HCT116 (cell line): ENCODE data around the gene CCDC154. TPM values are rescaled to one million over a fixed set of nuclear protein-coding genes. Genes with fewer than 3 reads are reported as not detected.

ENCODE experiments used
- ATAC-seq: fragments of 200-7000 bp; cut with Tn5 transposase; 2 replicates; pipeline ENCODE4 v1.9.1; 2020; ENCODE audit warnings: mild to moderate bottlenecking, moderate library complexity
- BruUV-seq: library from RNA; stranded (reverse); fragments of 400-500 nt; replicated peaks from 2 replicates; lab custom pipeline; 2021; lab: Mats Ljungman, UMichigan
- CTCF ChIA-PET: fragments of 300-600 bp; sonication (Branson Sonifier 250); formaldehyde crosslinking; loops from one replicate; lab custom pipeline; 2021; ENCODE audit warnings: antibody characterized with exemption; lab: Charles Lee
- POLR2A ChIA-PET: fragments of 300-600, 350-600 bp; sonication (Branson Sonifier 250); formaldehyde crosslinking; loops from one replicate; lab custom pipeline; 2021; ENCODE audit warnings: antibody characterized with exemption; lab: Charles Lee
- RAD21 ChIA-PET, 2 experiments: fragments of 300-600 bp; sonication (Branson Sonifier 250); formaldehyde crosslinking; loops; one replicate each; lab custom pipeline; 2023; ENCODE audit warnings: low total read pairs in 2 of 2; ENCODE audit not compliant: uncharacterized antibody in 2 of 2, unreplicated experiment in 2 of 2, low non-redundant PET in 1 of 2; lab: Charles Lee
- DNase-seq: peaks from one replicate; pipeline ENCODE4 v3.0.0-alpha.2; 2010; ENCODE audit warnings: low read depth, low spot score
- H2AFZ ChIP-seq: fragments of 200-600 bp; shearing (Covaris generic), sonication (generic); 2 replicates; pipeline ENCODE4 v1.6.1; 2017; ENCODE audit warnings: low read depth, mixed run types, mixed read lengths, antibody characterized with exemption, low read length; ENCODE audit not compliant: poor library complexity, severe bottlenecking
- H3K27ac ChIP-seq: 2 replicates; pipeline ENCODE4 v1.5.1; 2012; ENCODE audit warnings: low read depth, low read length
- H3K27me3 ChIP-seq: fragments of 200-600 bp; sonication (generic); 2 replicates; pipeline ENCODE4 v1.6.1; 2016; ENCODE audit warnings: mixed run types, low read length, mixed read lengths; ENCODE audit not compliant: insufficient read depth
- H3K36me3 ChIP-seq, 2 experiments: fragments of 200-500 bp in 1 of 2; fragments of 200-600 bp in 1 of 2; sonication (Bioruptor generic) in 1 of 2; sonication (generic) in 1 of 2; 2 replicates each; pipeline versions ENCODE4 v1.5.1 to v1.6.1; 2014 to 2016; ENCODE audit warnings: low read length in 2 of 2, inconsistent platforms in 1 of 2, mixed read lengths in 1 of 2, mixed run types in 1 of 2; ENCODE audit not compliant: insufficient read depth in 2 of 2, control insufficient read depth in 1 of 2
- H3K4me1 ChIP-seq, 2 experiments: fragments of 200-600 bp in 1 of 2; sonication (generic) in 1 of 2; 2 replicates each; pipeline versions ENCODE4 v1.5.1 to v1.6.1; 2012 to 2017; ENCODE audit warnings: low read length in 2 of 2, inconsistent platforms in 1 of 2, mild to moderate bottlenecking in 1 of 2, mixed read lengths in 1 of 2, mixed run types in 1 of 2, moderate library complexity in 1 of 2; ENCODE audit not compliant: insufficient read depth in 2 of 2, control insufficient read depth in 1 of 2
- H3K4me2 ChIP-seq: fragments of 200-600 bp; sonication (generic); 2 replicates; pipeline ENCODE4 v1.6.1; 2017; ENCODE audit warnings: mixed run types, low read length, mixed read lengths
- H3K4me3 ChIP-seq, 2 experiments: fragments of 200-600 bp in 1 of 2; sonication (generic) in 1 of 2; replicated peaks in 1 of 2; 2 replicates each; pipeline ENCODE4 v1.5.1; 2011 to 2016; ENCODE audit warnings: low read length in 2 of 2, control low read depth in 1 of 2, low read depth in 1 of 2, mild to moderate bottlenecking in 1 of 2, mixed read lengths in 1 of 2, mixed run types in 1 of 2
- H3K79me2 ChIP-seq: fragments of 200-600 bp; sonication (generic); 2 replicates; pipeline ENCODE4 v1.6.1; 2017; ENCODE audit warnings: mild to moderate bottlenecking, mixed run types, low read length, moderate library complexity, mixed read lengths; ENCODE audit not compliant: insufficient read depth
- H3K9ac ChIP-seq: fragments of 200-600 bp; sonication (generic); 2 replicates; pipeline ENCODE4 v1.6.1; 2016; ENCODE audit warnings: low read length, mixed read lengths
- H3K9me2 ChIP-seq: fragments of 200-600 bp; sonication (generic), shearing (Covaris generic); 2 replicates; pipeline ENCODE4 v1.6.1; 2017; ENCODE audit warnings: mixed run types, mild to moderate bottlenecking, moderate library complexity; ENCODE audit not compliant: insufficient read depth
- H3K9me3 ChIP-seq, 2 experiments: fragments of 200-500 bp in 1 of 2; fragments of 200-600 bp in 1 of 2; sonication (Bioruptor generic) in 1 of 2; sonication (generic) in 1 of 2; 2 replicates each; pipeline ENCODE4 v1.6.1; 2014 to 2017; ENCODE audit warnings: low read length in 2 of 2, mixed read lengths in 2 of 2, inconsistent platforms in 1 of 2, low read depth in 1 of 2, mild to moderate bottlenecking in 1 of 2, mixed run types in 1 of 2, moderate library complexity in 1 of 2; ENCODE audit not compliant: control insufficient read depth in 1 of 2, insufficient read depth in 1 of 2
- H4K20me1 ChIP-seq: fragments of 200-600 bp; sonication (generic), shearing (Covaris generic); 2 replicates; pipeline ENCODE4 v1.6.1; 2017; ENCODE audit warnings: mixed run types, mild to moderate bottlenecking, moderate library complexity; ENCODE audit not compliant: insufficient read depth
- CBX3 ChIP-seq: IDR thresholded peaks from 2 replicates; pipeline ENCODE4 v1.6.1; 2012; ENCODE audit warnings: low read depth
- CEBPB ChIP-seq: IDR thresholded peaks from 2 replicates; pipeline ENCODE4 v1.6.1; 2012; ENCODE audit warnings: low read depth
- EGR1 ChIP-seq: IDR thresholded peaks from 2 replicates; pipeline ENCODE4 v1.6.1; 2012; ENCODE audit warnings: low read depth
- ELF1 ChIP-seq: IDR thresholded peaks from 2 replicates; pipeline ENCODE4 v1.6.1; 2012; ENCODE audit warnings: low read depth, borderline replicate concordance
- EZH2 ChIP-seq: fragments of 200-600 bp; sonication (generic); IDR thresholded peaks from 2 replicates; pipeline ENCODE4 v1.6.1; 2017; ENCODE audit warnings: antibody characterized with exemption, mixed run types
- EZH2phosphoT487 ChIP-seq: fragments of 200-600 bp; IDR thresholded peaks from 2 replicates; pipeline ENCODE4 v1.6.1; 2018; ENCODE audit warnings: antibody characterized with exemption, borderline replicate concordance
- FOSL1 ChIP-seq: IDR thresholded peaks from 2 replicates; pipeline ENCODE4 v1.6.1; 2012; ENCODE audit warnings: low read depth
- JUND ChIP-seq: IDR thresholded peaks from 2 replicates; pipeline ENCODE4 v1.6.1; 2012
- MAX ChIP-seq: IDR thresholded peaks from 2 replicates; pipeline ENCODE4 v1.6.1; 2012
- POLR2A ChIP-seq: IDR thresholded peaks from 2 replicates; pipeline ENCODE4 v1.7.0; 2011; ENCODE audit warnings: borderline replicate concordance; ENCODE audit not compliant: insufficient read depth, insufficient read length; ENCODE audit errors: extremely low read depth
- POLR2AphosphoS5 ChIP-seq: IDR thresholded peaks from 2 replicates; pipeline ENCODE4 v1.6.1; 2011; ENCODE audit warnings: mild to moderate bottlenecking, low read depth, low read length, moderate library complexity
- SIN3A ChIP-seq: IDR thresholded peaks from 2 replicates; pipeline ENCODE4 v1.6.1; 2012; ENCODE audit warnings: low read depth
- SP1 ChIP-seq: IDR thresholded peaks from 2 replicates; pipeline ENCODE4 v1.6.1; 2012; ENCODE audit warnings: low read depth
- SRF ChIP-seq: IDR thresholded peaks from 2 replicates; pipeline ENCODE4 v1.6.1; 2012; ENCODE audit warnings: low read depth
- YY1 ChIP-seq: IDR thresholded peaks from 2 replicates; pipeline ENCODE4 v1.6.1; 2011; ENCODE audit warnings: low read length, low read depth, moderate library complexity, mild to moderate bottlenecking; ENCODE audit not compliant: insufficient replicate concordance; ENCODE audit errors: extremely low read depth
- ZFX ChIP-seq: fragments of 450-650 bp; IDR thresholded peaks from 2 replicates; pipeline ENCODE4 v1.6.1; 2017
- ZNF274 ChIP-seq: fragments of 200-500 bp; sonication (Bioruptor generic); IDR thresholded peaks from 2 replicates; pipeline ENCODE4 v1.6.1; 2014; ENCODE audit warnings: mild to moderate bottlenecking, low read depth, low read length, inconsistent platforms
- intact Hi-C: fragments of 100-400 bp; cut with micrococcal nuclease; formaldehyde crosslinking; loops from 2 replicates; pipeline ENCODE4 v1.10.0; 2022
- total RNA-seq: library from RNA; stranded (reverse); gene quantifications from one replicate; pipeline ENCODE4 v1.2.1, GENCODE V29; 2021; ENCODE audit not compliant: unreplicated experiment
- TF ChIP-seq, protein P1 (sequence below): IDR thresholded peaks from 2 replicates; pipeline ENCODE4 v1.6.1; 2012
- TF ChIP-seq, protein P2 (sequence below): IDR thresholded peaks from 2 replicates; pipeline ENCODE4 v1.6.1; 2012; ENCODE audit warnings: low read depth

CCDC154 gene
- total RNA-seq, 1 experiment from 2014 or later: 1.7 TPM

GRCh38 chr16:1442697-1443096 lies 1.7 kb downstream of the CCDC154 start:
- TF ChIP-seq CBX3 (no peak), SRF (no peak), ZFX (no peak), MAX (no peak), EGR1 (no peak), EZH2 (no peak), SP1 (no peak), FOSL1 (no peak), ELF1 (no peak), POLR2AphosphoS5 (no peak), ZNF274 (no peak), SIN3A (no peak), JUND (no peak), EZH2phosphoT487 (no peak), POLR2A (no peak), YY1 (no peak), CEBPB (no peak)
- TF ChIP-seq, protein P1, sequence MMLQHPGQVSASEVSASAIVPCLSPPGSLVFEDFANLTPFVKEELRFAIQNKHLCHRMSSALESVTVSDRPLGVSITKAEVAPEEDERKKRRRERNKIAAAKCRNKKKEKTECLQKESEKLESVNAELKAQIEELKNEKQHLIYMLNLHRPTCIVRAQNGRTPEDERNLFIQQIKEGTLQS: no peak
- TF ChIP-seq, protein P2, sequence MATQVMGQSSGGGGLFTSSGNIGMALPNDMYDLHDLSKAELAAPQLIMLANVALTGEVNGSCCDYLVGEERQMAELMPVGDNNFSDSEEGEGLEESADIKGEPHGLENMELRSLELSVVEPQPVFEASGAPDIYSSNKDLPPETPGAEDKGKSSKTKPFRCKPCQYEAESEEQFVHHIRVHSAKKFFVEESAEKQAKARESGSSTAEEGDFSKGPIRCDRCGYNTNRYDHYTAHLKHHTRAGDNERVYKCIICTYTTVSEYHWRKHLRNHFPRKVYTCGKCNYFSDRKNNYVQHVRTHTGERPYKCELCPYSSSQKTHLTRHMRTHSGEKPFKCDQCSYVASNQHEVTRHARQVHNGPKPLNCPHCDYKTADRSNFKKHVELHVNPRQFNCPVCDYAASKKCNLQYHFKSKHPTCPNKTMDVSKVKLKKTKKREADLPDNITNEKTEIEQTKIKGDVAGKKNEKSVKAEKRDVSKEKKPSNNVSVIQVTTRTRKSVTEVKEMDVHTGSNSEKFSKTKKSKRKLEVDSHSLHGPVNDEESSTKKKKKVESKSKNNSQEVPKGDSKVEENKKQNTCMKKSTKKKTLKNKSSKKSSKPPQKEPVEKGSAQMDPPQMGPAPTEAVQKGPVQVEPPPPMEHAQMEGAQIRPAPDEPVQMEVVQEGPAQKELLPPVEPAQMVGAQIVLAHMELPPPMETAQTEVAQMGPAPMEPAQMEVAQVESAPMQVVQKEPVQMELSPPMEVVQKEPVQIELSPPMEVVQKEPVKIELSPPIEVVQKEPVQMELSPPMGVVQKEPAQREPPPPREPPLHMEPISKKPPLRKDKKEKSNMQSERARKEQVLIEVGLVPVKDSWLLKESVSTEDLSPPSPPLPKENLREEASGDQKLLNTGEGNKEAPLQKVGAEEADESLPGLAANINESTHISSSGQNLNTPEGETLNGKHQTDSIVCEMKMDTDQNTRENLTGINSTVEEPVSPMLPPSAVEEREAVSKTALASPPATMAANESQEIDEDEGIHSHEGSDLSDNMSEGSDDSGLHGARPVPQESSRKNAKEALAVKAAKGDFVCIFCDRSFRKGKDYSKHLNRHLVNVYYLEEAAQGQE: no peak
- no peak overlapping the region for H3K27ac ChIP-seq
- no peak overlapping the region for H3K9ac ChIP-seq
- H3K79me2 ChIP-seq: no peaks in the 10 kb centered on the region
- ChIA-PET CTCF (no interaction called here), POLR2A (no interaction called here), RAD21 (no interaction called here)
- no peak for DNase-seq
- BruUV-seq: no TSS peak
- no peaks in the 10 kb centered on the region for H3K9me2 ChIP-seq
- H3K4me2 ChIP-seq: no peak overlapping the region
- intact Hi-C loops: no loop called here
- H3K4me1 ChIP-seq: no peaks in the 10 kb centered on the region
- no peak overlapping the region for H3K4me3 ChIP-seq
- no peak overlapping the region for H2AFZ ChIP-seq
- H4K20me1 ChIP-seq: no peaks in the 10 kb centered on the region
- no peaks in the 10 kb centered on the region for H3K27me3 ChIP-seq
- ATAC-seq: no peak
- no peaks in the 10 kb centered on the region for H3K36me3 ChIP-seq
- no peaks in the 10 kb centered on the region for H3K9me3 ChIP-seq
